Type B pancreatic cell (in vitro differentiated cells): ENCODE data around the gene SPOCK1. TPM values are rescaled to one million over a fixed set of nuclear protein-coding genes. Genes with fewer than 3 reads are reported as not detected.
A peak's percentile ranks its signal among the peaks of the same experiment; 100 is the strongest.

Experiments used
- DNase-seq: peaks from one replicate; pipeline ENCODE4 v3.0.0; 2021; ENCODE audit warnings: mixed read lengths; ENCODE audit not compliant: unreplicated experiment; ENCODE audit errors: extremely low spot score
- H3K27ac Mint-ChIP-seq: 2 replicates; pipeline ENCODE4 v1.8.0; 2021; ENCODE audit warnings: mild to moderate bottlenecking, mixed read lengths
- H3K27me3 Mint-ChIP-seq: 2 replicates; pipeline ENCODE4 v1.8.0; 2021; ENCODE audit warnings: mixed read lengths
- H3K36me3 Mint-ChIP-seq: 2 replicates; pipeline ENCODE4 v1.8.0; 2021; ENCODE audit warnings: mixed read lengths
- H3K4me1 Mint-ChIP-seq: one replicate; pipeline ENCODE4 v1.8.0; 2021; ENCODE audit warnings: mixed read lengths; ENCODE audit not compliant: unreplicated experiment
- H3K4me3 Mint-ChIP-seq: 2 replicates; pipeline ENCODE4 v1.8.0; 2021; ENCODE audit warnings: mild to moderate bottlenecking, mixed read lengths
- H3K9me3 Mint-ChIP-seq: 2 replicates; pipeline ENCODE4 v1.8.0; 2021; ENCODE audit warnings: mixed read lengths
- CTCF ChIP-seq: fragments of 200-600 bp; sonication (generic); conservative IDR thresholded peaks from 2 replicates; pipeline ENCODE4 v1.5.0; 2021; ENCODE audit warnings: antibody characterized with exemption, mild to moderate bottlenecking
- total RNA-seq: library from RNA; stranded (reverse); gene quantifications from 2 replicates; pipeline ENCODE4 v1.2.1, GENCODE V29; 2021; ENCODE audit warnings: low replicate concordance

The SPOCK1 gene
- total RNA-seq, 1 donor from 2014 or later, result 45.1 TPM

- H3K4me3 Mint-ChIP-seq, result peak overlapping the region; percentile 3
- DNase-seq, result no peak
- peaks cover 32% of the 10 kb centered on the region for H3K4me1 Mint-ChIP-seq
- TF ChIP-seq CTCF, result no peak
- peaks cover 41% of the 10 kb centered on the region for H3K27me3 Mint-ChIP-seq
- H3K9me3 Mint-ChIP-seq, result no peaks in the 10 kb centered on the region
- H3K36me3 Mint-ChIP-seq, result no peaks in the 10 kb centered on the region
- peak overlapping the region; percentile 66 for H3K27ac Mint-ChIP-seq
Observed at GRCh38 chr5:137146402-137146890, 352.7 kb downstream of the SPOCK1 start.

DNA sequence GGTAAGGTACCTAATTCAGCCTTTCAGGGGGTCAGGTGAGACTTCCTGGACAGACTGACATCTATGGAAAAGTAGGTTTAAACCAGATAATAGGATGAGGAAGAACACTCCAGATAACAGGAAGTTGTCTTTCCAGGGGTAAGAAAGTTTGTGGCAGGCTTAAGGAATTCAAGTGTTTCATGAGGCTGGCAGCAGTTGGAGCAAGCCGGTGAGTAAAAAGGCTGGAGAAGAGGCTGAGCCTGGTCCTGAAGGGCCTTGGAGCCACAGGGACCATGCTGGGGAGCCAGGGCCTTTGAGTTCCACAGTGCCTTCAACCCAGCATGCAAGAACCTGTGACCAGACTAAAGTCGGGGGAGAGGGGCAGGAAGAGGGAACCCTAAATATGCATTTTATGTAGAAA is 353.4 kb downstream of the SPOCK1 start:
- H3K27ac Mint-ChIP-seq, result no peak overlapping the region
- peaks cover 45% of the 10 kb centered on the region for H3K27me3 Mint-ChIP-seq
- no peaks in the 10 kb centered on the region for H3K36me3 Mint-ChIP-seq
- TF ChIP-seq CTCF, result no peak
- H3K9me3 Mint-ChIP-seq, result no peaks in the 10 kb centered on the region
- H3K4me1 Mint-ChIP-seq, result peaks cover 36% of the 10 kb centered on the region
- no peak for DNase-seq
- H3K4me3 Mint-ChIP-seq, result no peak overlapping the region

DNA sequence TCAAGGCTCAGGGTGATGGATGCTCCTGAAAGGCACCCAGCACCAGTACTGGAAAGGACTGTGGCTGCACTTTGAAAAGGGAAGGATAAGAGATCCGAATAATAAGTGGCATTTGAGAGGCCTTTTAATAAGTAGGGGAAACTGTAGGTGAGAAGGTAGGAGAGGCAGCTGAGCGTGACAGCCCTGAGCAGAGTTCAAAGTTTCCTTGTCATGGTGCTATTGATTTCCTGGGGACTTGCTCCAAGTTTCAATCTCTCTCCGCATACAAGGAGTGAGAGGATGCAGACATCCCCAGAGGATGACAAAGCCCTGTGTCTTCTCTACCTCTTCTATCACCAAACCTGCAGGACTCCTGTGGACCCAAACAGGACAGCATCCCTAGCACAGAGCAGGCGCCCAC is 354.5 kb downstream of the SPOCK1 start:
- no peak overlapping the region for H3K27ac Mint-ChIP-seq
- no peak overlapping the region for H3K4me3 Mint-ChIP-seq

GRCh38 chr5:137142764-137143605 is 356.1 kb downstream of the SPOCK1 start:
- peaks cover 30% of the 10 kb centered on the region for H3K4me1 Mint-ChIP-seq
- H3K27me3 Mint-ChIP-seq, result peaks cover 37% of the 10 kb centered on the region
- no peak for DNase-seq
- no peak for TF ChIP-seq CTCF
- no peaks in the 10 kb centered on the region for H3K36me3 Mint-ChIP-seq
- no peaks in the 10 kb centered on the region for H3K9me3 Mint-ChIP-seq
- H3K27ac Mint-ChIP-seq, result no peak overlapping the region
- H3K4me3 Mint-ChIP-seq, result no peak overlapping the region

More for the DNA sequence above, 354.5 kb downstream of the SPOCK1 start:
- no peak for TF ChIP-seq CTCF
- peaks cover 41% of the 10 kb centered on the region for H3K27me3 Mint-ChIP-seq
- DNase-seq, result no peak
- H3K4me1 Mint-ChIP-seq, result peaks cover 36% of the 10 kb centered on the region
- no peaks in the 10 kb centered on the region for H3K9me3 Mint-ChIP-seq
- H3K36me3 Mint-ChIP-seq, result no peaks in the 10 kb centered on the region

DNA sequence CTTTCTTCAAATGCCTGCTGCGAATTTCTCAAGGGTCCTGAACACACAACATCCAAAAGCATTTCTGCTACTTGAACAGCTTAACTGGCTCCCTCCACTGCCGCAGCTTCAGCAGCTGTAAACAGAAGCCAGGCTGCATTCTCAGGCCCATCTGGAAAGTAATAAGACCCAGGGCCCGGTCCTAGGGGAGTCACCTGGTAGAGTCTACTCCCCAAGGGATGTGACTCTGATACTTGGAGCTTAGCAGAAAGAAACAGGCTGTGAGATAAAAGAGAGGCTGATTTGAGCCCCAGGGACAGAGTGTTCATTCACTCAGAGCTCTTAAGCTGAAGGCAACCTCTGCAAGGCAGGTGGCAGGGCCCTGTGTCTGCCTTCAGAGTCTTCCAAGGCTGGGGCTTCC is 356.8 kb downstream of the SPOCK1 start:
- no peak for DNase-seq
- Mint-ChIP-seq H3K36me3 (no peaks in the 10 kb centered on the region), H3K9me3 (no peaks in the 10 kb centered on the region), H3K27me3 (peaks cover 36% of the 10 kb centered on the region), H3K4me3 (no peak overlapping the region), H3K27ac (no peak overlapping the region), H3K4me1 (peaks cover 28% of the 10 kb centered on the region)
- TF ChIP-seq CTCF, result no peak
